T-helper 9 cell (primary cell): ENCODE data around the gene XPR1.

Experiments used
- DNase-seq: peaks from one replicate; pipeline ENCODE4 v3.0.0-alpha.2; 2020

Gene XPR1

GRCh38 chr1:180896161-180896560 is 264.3 kb downstream of the XPR1 start:
- no peak for DNase-seq

GRCh38 chr1:180898441-180899219 is 266.8 kb downstream of the XPR1 start:
- no peak for DNase-seq

GRCh38 chr1:180899262-180899661 is 267.4 kb downstream of the XPR1 start:
- DNase-seq: no peak

GRCh38 chr1:180901076-180901990 is 269.5 kb downstream of the XPR1 start:
- no peak for DNase-seq

- no peak for DNase-seq
Measured at GRCh38 chr1:180902541-180902940, 270.7 kb downstream of the XPR1 start.

GRCh38 chr1:180905927-180906326 is 274.1 kb downstream of the XPR1 start:
- no peak for DNase-seq

GRCh38 chr1:180906511-180906910 is 274.7 kb downstream of the XPR1 start:
- DNase-seq: no peak

GRCh38 chr1:180907313-180908055 is 275.7 kb downstream of the XPR1 start:
- DNase-seq: no peak

GRCh38 chr1:180908074-180908765 is 276.4 kb downstream of the XPR1 start:
- DNase-seq: no peak

- no peak for DNase-seq
Measured at GRCh38 chr1:180909005-180909414, 277.2 kb downstream of the XPR1 start.

- DNase-seq: no peak
Measured at GRCh38 chr1:180909462-180909976, 277.7 kb downstream of the XPR1 start.

- no peak for DNase-seq
Measured at GRCh38 chr1:180911640-180912191, 279.9 kb downstream of the XPR1 start.

- DNase-seq: no peak
Measured at GRCh38 chr1:180912211-180912800, 280.5 kb downstream of the XPR1 start.

- no peak for DNase-seq
Measured at GRCh38 chr1:180912801-180913565, 281.2 kb downstream of the XPR1 start, which contains the start of gene KIAA1614. Gene KIAA1614, plus strand, starts transcription at chr1:180912897. Its CDS starts 347 bp downstream, at chr1:180913244.

- no peak for DNase-seq
Measured at GRCh38 chr1:180915426-180915965, 283.7 kb downstream of the XPR1 start.

GRCh38 chr1:180916012-180916770 is 284.4 kb downstream of the XPR1 start:
- DNase-seq: no peak

GRCh38 chr1:180916771-180917170 is 284.9 kb downstream of the XPR1 start:
- DNase-seq: no peak

- no peak for DNase-seq
Measured at GRCh38 chr1:180917306-180918065, 285.7 kb downstream of the XPR1 start.

- DNase-seq: no peak
Measured at GRCh38 chr1:180918519-180918918, 286.7 kb downstream of the XPR1 start.
